ENCODE results near the gene OR2A42.
"Not testable (repeated sequence)": the region's sequence is repeated elsewhere in the genome, so short reads cannot be mapped to it uniquely, and the experiment has no call there.

Gene OR2A42, protein sequence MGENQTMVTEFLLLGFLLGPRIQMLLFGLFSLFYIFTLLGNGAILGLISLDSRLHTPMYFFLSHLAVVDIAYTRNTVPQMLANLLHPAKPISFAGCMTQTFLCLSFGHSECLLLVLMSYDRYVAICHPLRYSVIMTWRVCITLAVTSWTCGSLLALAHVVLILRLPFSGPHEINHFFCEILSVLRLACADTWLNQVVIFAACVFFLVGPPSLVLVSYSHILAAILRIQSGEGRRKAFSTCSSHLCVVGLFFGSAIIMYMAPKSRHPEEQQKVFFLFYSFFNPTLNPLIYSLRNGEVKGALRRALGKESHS

DNA sequence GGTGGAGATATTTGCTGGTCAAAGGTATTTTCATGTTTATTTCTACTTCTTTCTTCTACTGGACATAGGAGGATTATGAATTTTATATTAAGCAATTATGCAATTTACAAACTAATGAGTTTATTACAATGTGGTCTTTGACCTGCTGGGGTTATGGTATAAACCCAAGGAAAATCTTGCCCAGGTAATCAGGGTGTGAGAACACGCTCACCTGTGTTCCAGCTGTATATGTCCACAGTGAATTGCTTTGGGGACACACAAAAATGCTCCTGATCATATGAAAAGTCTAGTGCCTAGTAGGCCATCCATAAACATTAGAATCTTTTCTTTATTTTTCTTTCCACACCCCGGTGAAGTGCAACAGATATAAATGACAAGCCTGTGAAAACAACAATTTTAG lies at the start of gene OR2A42:
OR2A42 (minus strand) TSS at position 241 of the 400 bp plus-strand sequence. CDS start 6,762 bp downstream, outside the sequence.
- not testable (repeated sequence) for DNase-seq (ENCODE audit: low read depth in 2 of 2)

DNA sequence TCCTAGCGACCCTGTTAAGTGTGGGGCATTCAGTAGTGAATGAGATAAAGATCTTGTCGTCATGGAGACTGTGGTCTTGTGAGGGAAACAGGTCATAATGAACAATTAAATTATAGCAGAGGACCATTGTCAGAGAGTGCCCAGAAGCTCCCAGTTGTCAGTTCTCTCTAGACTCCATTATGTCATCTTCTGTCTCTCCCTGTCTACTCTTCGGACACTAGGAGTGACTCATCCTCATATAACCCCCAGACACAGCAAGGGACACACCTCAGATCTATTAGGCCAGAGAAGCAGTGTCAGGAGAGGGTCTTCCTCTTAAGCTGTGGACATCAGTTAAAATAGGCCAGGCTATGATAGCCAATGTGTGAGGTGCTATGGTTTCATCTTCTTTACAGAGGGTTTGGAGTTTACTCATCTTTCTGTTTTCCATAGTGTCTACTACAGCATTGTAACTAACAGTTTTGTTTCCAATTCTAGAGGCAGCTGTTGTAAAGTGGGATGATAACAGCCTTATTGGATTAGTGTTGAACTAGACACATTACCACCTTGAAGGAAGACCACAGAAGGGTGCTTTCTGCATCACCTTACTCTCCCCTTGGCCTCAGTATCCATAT lies 47.9 kb upstream of the OR2A42 start:
- not testable (repeated sequence) for DNase-seq (ENCODE audit: low read depth in 2 of 2)

DNA sequence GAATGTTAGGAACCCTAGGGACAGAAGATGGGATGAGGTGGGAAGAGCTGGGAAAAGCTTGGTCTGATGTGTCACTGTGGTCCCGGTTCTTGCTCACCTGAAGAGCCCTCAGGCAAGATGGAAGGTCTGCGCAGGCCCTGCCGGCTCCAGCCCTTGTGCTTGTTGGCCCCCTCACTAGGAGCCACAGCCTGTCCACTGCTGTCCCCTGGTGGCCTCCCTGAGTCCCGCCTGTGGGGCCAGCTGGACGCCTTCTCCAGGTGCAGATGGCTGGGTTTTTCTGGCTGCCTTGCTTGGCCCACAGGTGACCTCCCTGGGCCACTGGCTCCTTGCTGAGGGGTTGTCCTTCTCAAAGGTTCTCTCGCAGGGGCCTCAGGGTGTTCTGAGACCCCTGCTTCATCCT lies 44.3 kb upstream of the OR2A42 start:
- DNase-seq (ENCODE audit: low read depth in 2 of 2) = not testable (repeated sequence)

DNA sequence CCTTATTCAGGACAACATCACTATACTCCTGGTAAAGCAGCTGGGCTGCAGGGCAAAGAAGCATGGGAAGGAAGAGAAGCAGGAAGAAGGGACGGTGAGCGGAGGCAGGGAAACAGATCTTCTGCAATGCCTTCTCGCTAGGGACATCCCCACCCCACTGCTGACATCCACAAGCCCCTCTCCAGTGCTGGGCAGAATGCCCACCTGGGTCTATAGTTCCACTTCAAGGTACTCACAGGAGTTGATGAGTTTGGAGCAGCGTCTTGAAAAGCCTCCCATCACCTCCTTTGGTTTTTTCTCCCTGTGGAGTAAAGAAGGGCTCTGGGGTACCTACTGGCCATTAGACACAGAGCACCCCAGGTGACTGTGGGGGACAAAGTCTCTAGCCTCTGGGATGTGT lies 43.1 kb upstream of the OR2A42 start:
- not testable (repeated sequence) for DNase-seq (ENCODE audit: low read depth in 2 of 2)

DNA sequence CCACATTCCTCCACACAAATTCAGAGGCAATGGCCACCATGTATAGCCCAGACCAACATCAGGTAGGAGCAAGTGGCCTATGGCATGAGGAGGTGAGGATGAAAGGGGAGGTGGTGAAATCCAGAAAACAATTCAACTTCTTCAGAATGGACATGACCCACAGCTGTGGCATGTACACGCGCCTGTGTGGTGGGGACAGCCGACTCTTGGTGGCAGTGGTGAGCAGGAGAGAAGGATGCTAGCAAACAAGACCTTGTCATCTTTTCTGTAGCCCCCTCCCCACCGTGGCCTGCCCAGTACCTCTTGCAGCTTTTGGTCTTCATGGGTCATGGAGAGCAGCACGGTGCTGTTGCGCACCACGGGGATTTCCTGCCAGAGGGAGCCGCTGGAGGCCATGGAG lies 42.6 kb upstream of the OR2A42 start:
- DNase-seq (ENCODE audit: low read depth in 2 of 2) = not testable (repeated sequence)

DNA sequence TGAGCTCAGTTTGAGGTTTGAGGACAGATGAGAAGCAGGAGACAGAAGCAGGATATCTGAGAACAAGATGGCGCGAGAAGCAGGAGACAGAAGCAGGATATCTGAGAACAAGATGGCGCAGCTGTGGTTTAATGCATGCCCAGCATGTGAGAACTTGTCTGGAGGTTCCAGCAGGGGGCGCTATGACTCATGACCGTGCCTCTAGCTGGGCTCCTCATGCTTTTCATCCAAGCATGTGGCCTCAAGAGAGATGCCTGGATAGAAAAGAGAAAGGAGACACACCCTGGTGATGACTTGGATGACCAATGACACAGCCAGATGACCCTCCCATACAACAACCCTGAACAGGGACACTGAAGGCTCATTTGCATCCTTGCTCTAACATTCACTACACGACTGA lies 40.6 kb upstream of the OR2A42 start:
- DNase-seq (ENCODE audit: low read depth in 2 of 2) = not testable (repeated sequence)

DNA sequence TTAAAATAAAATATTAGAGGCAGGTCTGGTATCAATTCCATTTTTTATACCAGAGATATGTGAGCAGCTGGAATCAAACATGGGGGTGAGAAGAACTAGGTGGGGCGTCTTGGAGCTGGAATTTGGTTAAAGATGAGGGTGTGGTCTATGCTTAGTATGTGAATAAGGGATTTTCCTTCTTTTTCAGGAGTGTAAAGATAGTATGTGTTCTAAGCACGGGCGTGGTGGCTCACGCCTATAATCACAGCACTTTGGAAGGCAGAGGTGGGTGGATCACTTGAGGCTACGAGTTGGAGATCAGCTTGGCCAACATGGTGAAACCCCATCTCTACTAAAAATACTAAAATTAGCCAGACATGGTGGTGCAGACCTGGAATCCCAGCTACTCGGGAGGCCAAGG lies 35.9 kb upstream of the OR2A42 start:
- not testable (repeated sequence) for DNase-seq (ENCODE audit: low read depth in 2 of 2)

DNA sequence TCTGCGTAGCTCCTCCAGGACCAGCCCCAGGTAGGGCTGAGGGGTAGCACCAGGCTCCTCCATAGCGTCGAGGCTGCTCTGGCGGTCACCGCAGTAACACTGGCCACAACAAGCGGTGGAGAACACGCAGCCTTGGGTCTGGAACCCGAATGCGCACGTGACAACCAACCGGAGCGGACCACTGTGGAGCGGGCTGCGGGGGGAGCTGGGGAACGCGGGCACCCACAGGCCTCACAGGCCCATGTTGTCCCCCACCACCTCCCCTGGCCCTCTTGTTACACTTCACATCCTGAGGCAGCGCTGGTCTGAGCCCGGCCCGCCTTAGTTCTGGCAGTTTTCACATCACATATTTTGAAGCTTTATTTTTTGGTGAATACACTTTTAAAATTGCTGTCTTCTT lies 29.8 kb upstream of the OR2A42 start, which contains the start of gene CTAGE8:
CTAGE8 (minus strand) TSS at position 101 of the 400 bp plus-strand sequence; CDS start at position 63, 38 bp downstream.
- not testable (repeated sequence) for DNase-seq (ENCODE audit: low read depth in 2 of 2)

DNA sequence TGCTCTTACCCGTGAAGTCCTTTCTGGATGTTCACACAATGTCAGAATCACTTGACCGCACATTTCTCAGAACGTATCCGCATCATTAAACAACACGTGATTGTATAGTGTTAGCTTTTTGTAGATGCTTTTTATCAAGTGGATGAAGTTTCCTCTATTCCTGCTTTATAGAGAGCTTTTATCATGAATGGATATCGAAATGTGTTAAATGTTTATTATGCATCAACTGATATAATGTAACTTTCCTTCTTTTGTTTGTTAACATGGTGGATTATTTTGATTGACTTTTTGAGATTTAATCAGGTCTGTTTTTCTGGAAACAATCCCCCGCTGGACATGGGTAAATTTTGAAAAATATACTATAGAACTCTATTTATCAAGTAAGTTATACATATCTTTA lies 25.3 kb upstream of the OR2A42 start, which contains the start of gene OR2A7:
OR2A7 (minus strand) TSS at position 101 of the 400 bp plus-strand sequence. CDS start 5,164 bp downstream, outside the sequence.
- not testable (repeated sequence) for DNase-seq (ENCODE audit: low read depth in 2 of 2)

DNA sequence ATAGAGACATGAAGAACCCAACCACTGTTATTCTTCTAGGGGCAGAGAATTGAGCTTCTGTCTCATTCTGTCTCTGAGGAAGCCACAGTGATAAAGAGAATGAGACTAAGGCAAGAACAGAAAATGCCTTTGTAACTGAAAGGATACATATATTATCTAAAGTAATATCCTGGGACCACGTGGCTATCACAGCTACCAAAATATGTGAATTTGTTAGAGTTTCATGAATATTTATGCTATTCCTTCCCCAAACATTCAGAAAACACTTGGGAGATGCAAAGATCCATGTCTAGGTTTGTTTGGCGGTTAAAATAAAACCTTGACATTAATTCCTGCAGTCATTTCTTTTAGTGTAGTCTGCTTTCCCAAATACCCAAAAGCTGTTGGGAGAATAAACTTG lies 22.7 kb upstream of the OR2A42 start:
- DNase-seq (ENCODE audit: low read depth in 2 of 2) = not testable (repeated sequence)

DNA sequence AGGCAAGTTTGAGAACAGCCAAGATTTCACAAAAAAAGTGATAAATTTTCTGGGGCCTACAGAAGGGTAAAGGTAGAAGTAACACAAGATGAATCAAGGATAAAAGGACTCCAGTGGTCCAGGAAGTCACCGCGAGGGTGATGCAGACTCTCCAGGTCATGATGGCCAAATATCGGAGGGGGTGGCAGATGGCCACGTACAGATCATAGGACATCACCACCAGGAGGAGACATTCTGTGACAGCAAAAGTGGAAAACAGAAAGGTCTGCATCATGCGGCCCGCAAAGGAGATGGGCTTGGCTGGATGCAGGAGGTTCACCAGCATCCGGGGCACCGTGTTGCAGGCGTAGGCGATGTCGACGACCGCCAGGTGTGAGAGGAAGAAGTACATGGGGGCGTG lies 19.7 kb upstream of the OR2A42 start:
- not testable (repeated sequence) for DNase-seq (ENCODE audit: low read depth in 2 of 2)

DNA sequence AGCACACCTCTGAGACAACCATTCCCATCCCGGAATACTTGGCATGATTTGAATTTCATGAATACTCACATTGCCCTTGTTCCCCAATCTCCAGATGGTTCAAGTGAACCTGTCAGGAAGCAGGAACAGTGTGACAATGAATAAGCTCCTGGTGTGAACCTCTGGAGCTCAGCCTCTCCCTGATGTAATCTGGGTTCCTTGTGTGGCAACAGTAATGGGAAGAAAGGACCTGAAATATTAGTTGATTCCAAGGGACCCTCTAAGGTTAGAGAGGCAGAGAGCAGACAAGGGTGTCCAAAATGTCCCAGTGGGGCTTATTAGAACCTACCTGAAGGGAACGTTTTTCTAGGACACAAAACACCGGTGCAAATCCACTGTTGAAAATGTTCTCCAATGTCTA lies 16.7 kb upstream of the OR2A42 start:
- no peak for DNase-seq (ENCODE audit: low read depth in 2 of 2)

DNA sequence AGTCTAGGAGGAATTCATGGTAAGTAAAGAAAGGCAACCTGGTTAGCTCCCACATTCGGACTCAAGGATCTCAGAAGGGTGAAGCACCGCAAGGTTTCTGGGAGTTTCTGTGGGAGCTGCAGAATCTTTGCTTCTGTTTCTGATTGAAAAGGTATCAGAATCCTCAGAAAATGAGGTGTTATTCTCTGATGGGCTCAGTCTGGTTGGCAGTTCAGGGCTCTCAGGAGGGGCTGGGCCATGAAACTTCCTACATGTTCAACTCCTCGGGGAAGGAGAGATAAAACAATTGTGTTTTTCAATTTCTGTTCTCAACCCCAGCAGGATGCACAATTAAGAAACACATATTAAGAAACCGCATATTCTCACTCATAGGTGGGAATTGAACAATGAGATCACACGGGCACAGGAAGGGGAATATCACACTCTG lies 16.1 kb upstream of the OR2A42 start:
- no peak for DNase-seq (ENCODE audit: low read depth in 2 of 2)

DNA sequence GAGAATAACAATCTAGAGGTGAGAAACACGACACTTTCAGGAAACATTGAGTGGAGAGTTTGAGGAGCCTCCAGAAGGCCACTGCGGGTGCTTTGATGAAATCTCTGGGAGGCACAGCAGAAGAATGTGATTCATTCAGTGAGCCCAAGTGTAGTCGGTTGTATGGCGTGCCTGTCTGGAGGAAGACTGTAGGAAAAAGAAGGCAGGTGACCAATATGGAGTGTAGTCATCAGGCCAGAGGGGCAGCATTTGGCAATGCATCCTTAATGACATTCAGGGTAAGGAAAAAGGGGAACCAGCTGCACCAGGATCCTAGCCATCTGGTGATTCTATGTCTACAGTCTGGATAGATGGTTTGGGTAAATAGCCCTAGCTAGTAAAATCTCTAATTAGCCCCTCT lies 12.9 kb upstream of the OR2A42 start:
- DNase-seq (ENCODE audit: low read depth in 2 of 2) = not testable (repeated sequence)

DNA sequence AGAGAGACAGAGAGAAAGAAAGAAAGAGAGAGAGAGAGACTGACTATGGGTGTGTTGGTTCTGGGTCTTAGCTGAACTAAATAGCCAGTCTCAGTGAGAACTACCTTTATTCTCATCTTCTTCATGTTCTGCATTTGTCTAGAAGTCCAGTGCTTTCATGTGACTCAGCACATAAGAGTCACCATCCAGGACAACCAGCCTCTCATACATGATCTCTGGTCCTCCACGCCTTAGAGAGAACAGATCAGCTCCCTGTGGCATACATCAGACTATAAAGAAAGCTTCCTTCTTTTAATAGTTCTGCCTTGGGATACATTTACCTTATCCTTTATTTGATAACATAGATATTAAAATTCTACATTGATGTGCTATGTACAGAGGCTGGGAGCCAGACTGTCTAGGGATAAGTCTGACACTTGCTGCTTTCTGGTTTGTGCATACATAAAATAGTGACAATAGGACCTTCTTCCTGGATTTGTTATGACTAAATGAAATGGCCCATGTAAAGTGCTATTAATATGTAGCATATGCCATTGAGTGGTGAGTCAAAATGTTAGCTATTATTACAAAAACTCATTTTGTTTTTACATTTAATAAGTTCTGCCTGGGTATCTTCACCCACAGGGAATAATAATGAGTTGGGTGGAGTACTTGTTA lies 8.4 kb upstream of the OR2A42 start:
- DNase-seq (ENCODE audit: low read depth in 2 of 2) = not testable (repeated sequence)

DNA sequence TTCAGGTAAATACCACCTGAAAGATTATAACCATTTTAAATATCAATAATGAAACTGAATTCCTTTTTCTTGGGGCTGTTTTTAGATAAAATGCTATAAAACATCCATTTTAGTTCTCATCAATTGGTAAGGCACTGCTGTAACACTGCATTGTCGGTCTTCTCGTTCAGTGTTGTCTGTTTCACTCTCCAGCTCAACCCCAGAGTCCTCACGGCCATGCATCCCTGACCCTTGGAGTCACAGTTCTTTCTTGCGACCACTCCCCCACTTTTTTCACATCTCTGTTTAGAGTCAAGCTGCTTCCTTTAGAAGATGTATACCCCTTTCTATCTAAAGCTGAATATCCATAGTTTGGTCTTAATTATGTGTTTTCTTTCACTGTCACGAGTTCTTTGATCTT lies 7.6 kb upstream of the OR2A42 start:
- not testable (repeated sequence) for DNase-seq (ENCODE audit: low read depth in 2 of 2)

DNA sequence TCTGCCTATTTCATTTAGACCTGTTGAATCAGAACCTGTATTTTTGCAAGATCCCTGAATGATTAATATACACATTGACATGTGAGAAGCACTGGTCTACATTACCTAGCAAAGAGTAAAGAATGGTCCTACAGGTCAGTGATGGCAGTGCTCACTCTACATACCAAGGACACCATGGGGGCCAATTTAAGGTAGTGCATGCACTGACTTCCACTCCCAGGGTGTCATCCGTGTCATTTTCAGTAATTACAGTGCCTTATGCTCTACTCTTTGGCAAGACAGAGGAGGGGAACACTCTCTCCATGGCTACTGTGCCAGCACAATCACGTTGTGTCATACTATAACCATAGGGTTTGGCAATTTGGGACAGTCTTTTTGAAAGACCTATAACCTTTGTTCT lies 6.0 kb upstream of the OR2A42 start:
- DNase-seq (ENCODE audit: low read depth in 2 of 2) = not testable (repeated sequence)

DNA sequence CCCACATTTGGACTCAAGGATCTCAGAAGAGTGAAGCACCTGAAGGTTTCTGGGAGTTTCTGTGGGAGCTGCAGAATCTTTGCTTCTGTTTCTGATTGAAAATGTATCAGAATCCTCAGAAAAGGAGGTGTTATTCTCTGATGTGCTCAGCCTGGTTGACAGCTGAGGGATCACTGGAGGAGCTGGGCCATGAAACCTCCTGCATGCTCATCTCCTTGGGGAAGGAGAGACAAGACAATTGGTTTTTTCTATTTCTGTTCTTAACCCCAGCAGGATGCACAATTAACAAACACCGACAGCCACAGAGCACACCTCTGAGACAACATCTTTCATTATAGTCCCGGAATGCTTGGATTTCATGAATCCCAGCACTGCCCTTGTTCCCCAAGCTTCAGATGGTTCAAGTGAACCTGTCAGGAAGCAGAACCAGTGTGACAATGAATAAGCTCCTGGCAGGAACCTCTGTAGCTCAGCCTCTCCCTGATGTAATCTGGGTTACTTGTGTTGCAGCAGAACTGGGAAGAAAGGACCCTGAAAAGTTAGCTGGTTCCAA lies 799 bp downstream of the OR2A42 start:
- not testable (repeated sequence) for DNase-seq (ENCODE audit: low read depth in 2 of 2)

DNA sequence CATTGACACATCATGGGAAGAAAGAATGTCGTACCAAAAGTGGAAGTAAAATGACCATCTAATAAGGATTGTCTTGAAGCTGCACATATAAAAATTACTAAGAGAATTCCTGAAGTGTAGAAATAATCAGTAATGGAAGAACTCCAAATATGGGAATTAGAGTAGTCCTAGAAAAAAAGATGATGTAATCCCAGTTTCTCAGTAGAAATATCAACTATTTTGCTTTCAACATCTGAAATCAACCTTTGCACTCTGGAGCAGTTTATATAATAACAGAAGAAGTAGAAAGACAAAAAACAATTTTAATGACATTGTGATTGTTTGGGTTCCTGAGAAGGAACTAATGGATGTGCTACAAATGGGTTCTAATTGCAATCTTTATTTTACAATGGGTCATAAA lies 6.4 kb downstream of the OR2A42 start:
- not testable (repeated sequence) for DNase-seq (ENCODE audit: low read depth in 2 of 2)

DNA sequence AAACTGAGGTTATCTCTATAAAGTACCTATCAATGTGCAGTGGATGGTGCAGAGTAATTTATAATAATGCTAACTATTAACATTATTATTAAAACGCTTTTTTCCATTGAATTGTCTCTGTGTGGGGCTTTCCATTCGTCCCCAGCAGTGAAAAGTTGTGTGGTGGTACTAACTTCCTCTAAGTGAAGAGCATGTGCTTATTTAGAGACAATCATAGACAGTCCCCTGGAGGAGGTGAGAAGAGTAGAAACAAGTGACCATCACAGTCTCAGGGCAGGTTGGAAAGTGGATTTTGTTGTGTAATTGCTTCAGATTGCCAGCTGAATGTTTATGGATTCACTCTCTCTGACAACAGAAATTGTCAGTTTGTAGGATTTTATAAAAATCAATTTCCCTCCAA lies 8.4 kb downstream of the OR2A42 start:
- DNase-seq (ENCODE audit: low read depth in 2 of 2) = not testable (repeated sequence)

DNA sequence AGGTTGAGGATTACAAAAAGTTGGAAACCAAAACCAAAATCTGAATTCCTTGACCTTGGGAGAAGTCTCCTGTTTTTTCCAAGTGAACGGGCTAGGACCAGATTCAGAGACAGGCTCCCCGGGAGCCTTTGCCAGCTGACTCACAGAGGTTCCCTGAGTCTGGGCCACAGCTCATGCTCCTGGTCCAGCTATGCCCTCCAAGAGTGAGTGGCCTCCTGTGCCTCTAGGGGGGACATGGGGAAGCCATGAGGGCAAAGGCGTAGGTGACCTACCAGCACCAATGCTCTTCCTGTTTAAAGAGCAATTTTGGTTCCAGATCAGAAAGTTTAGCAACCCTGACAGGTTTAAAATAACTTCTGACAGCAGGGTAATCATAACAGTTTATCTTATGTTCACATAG lies 10.6 kb downstream of the OR2A42 start:
- not testable (repeated sequence) for DNase-seq (ENCODE audit: low read depth in 2 of 2)

DNA sequence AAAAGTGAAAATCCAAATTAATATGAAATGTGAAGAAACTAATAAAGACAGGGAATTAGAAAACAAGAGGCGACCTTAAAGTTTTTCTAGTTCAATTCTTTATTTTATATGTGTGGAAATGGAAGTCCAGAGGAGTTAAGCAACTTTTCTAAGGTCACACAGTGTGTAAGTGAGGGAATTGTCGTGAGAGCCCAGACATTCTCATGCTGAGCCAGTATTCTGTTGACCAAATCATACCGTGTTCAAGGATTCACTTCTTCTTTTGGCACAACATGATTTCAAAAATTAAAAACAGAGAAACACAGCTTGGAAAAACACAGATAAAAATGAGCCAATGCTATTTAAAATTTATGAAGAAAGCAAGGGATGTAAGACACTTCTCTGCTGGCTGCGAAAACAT lies 12.5 kb downstream of the OR2A42 start:
- DNase-seq (ENCODE audit: low read depth in 2 of 2) = not testable (repeated sequence)
